GM18520 (cell line): ENCODE results near the gene SHOX.

Experiments
- ATAC-seq: cut with Tn5 transposase; IDR thresholded peaks from one replicate; pipeline ENCODE4 v1.9.1; 2021; ENCODE audit not compliant: unreplicated experiment

The SHOX gene

GRCh38 chrX:663841-664240 is 33.2 kb downstream of the SHOX start:
- no peak for ATAC-seq

- ATAC-seq = no peak
Observed at GRCh38 chrX:666762-667720, 36.5 kb downstream of the SHOX start.

- no peak for ATAC-seq
Observed at GRCh38 chrX:670645-671044, 40.1 kb downstream of the SHOX start.

- ATAC-seq = no peak
Observed at GRCh38 chrX:672931-673330, 42.3 kb downstream of the SHOX start.

GRCh38 chrX:675279-675954 is 44.8 kb downstream of the SHOX start:
- no peak for ATAC-seq

- ATAC-seq = no peak
Observed at GRCh38 chrX:675955-676295, 45.3 kb downstream of the SHOX start.

- no peak for ATAC-seq
Observed at GRCh38 chrX:677376-677775, 46.8 kb downstream of the SHOX start.

- no peak for ATAC-seq
Observed at GRCh38 chrX:679291-679979, 48.8 kb downstream of the SHOX start.

GRCh38 chrX:680062-680461 is 49.5 kb downstream of the SHOX start:
- ATAC-seq = no peak

GRCh38 chrX:681989-682388 is 51.4 kb downstream of the SHOX start:
- ATAC-seq = no peak

GRCh38 chrX:682892-683291 is 52.3 kb downstream of the SHOX start:
- no peak for ATAC-seq

- no peak for ATAC-seq
Observed at GRCh38 chrX:683576-683975, 53.0 kb downstream of the SHOX start.

GRCh38 chrX:685120-686032 is 54.8 kb downstream of the SHOX start:
- no peak for ATAC-seq

GRCh38 chrX:689983-690382 is 59.4 kb downstream of the SHOX start:
- no peak for ATAC-seq

- ATAC-seq = no peak
Observed at GRCh38 chrX:694800-695199, 64.2 kb downstream of the SHOX start.

GRCh38 chrX:698206-698605 is 67.6 kb downstream of the SHOX start:
- ATAC-seq = no peak

GRCh38 chrX:700936-701335 is 70.3 kb downstream of the SHOX start:
- no peak for ATAC-seq

- ATAC-seq = no peak
Observed at GRCh38 chrX:701673-702072, 71.1 kb downstream of the SHOX start.

- no peak for ATAC-seq
Observed at GRCh38 chrX:703466-703865, 72.9 kb downstream of the SHOX start.

- no peak for ATAC-seq
Observed at GRCh38 chrX:703866-704265, 73.3 kb downstream of the SHOX start.
